Activated naive CD8-positive, alpha-beta T cell treated with anti-CD3 and anti-CD28 coated beads for 36 hours (primary cell): ENCODE results near the gene MAPT. TPM values are rescaled to one million over a fixed set of nuclear protein-coding genes. Genes with fewer than 3 reads are reported as not detected.

ENCODE experiments used
- DNase-seq: peaks from one replicate; pipeline ENCODE4 v3.0.0; 2021
- H3K27ac Mint-ChIP-seq: one replicate; pipeline ENCODE4 v1.8.0; 2022; ENCODE audit warnings: mild to moderate bottlenecking, moderate library complexity, mixed read lengths
- H3K27me3 Mint-ChIP-seq: one replicate; pipeline ENCODE4 v1.8.0; 2022; ENCODE audit warnings: mild to moderate bottlenecking, mixed read lengths
- H3K36me3 Mint-ChIP-seq: one replicate; pipeline ENCODE4 v1.8.0; 2021; ENCODE audit warnings: mild to moderate bottlenecking, mixed read lengths
- H3K4me1 Mint-ChIP-seq: one replicate; pipeline ENCODE4 v1.8.0; 2021; ENCODE audit warnings: mixed read lengths
- H3K4me3 Mint-ChIP-seq: one replicate; pipeline ENCODE4 v1.8.0; 2022; ENCODE audit warnings: mild to moderate bottlenecking, moderate library complexity, mixed read lengths
- H3K9me3 Mint-ChIP-seq: one replicate; pipeline ENCODE4 v1.8.0; 2022; ENCODE audit warnings: mixed read lengths
- total RNA-seq, 2 experiments: library from RNA; stranded (reverse); gene quantifications; one replicate each; pipeline ENCODE4 v1.2.3, GENCODE V29; 2021

MAPT gene
- total RNA-seq, 2 experiments from 2014 or later, result 0.68 to 0.88 TPM

- no peaks in the 10 kb centered on the region for H3K36me3 Mint-ChIP-seq
- no peaks in the 10 kb centered on the region for H3K9me3 Mint-ChIP-seq
- no peak overlapping the region for H3K4me3 Mint-ChIP-seq
- no peaks in the 10 kb centered on the region for H3K4me1 Mint-ChIP-seq
- H3K27me3 Mint-ChIP-seq, result peaks cover 3% of the 10 kb centered on the region
- no peak for DNase-seq
- H3K27ac Mint-ChIP-seq, result no peak overlapping the region
Measured at GRCh38 chr17:45983614-45984310, 89.4 kb downstream of the MAPT start.

GRCh38 chr17:45984368-45984767, 90.0 kb downstream of the MAPT start:
- Mint-ChIP-seq H3K9me3 (no peaks in the 10 kb centered on the region), H3K4me3 (no peak overlapping the region), H3K36me3 (no peaks in the 10 kb centered on the region), H3K4me1 (no peaks in the 10 kb centered on the region), H3K27ac (no peak overlapping the region), H3K27me3 (peaks cover 3% of the 10 kb centered on the region)
- no peak for DNase-seq

GRCh38 chr17:45985447-45985846, 91.1 kb downstream of the MAPT start:
- no peak overlapping the region for H3K27ac Mint-ChIP-seq
- no peaks in the 10 kb centered on the region for H3K9me3 Mint-ChIP-seq
- peaks cover 3% of the 10 kb centered on the region for H3K27me3 Mint-ChIP-seq
- H3K4me3 Mint-ChIP-seq, result no peak overlapping the region
- DNase-seq, result no peak
- no peaks in the 10 kb centered on the region for H3K4me1 Mint-ChIP-seq
- no peaks in the 10 kb centered on the region for H3K36me3 Mint-ChIP-seq

- no peaks in the 10 kb centered on the region for H3K36me3 Mint-ChIP-seq
- H3K4me3 Mint-ChIP-seq, result no peak overlapping the region
- H3K9me3 Mint-ChIP-seq, result no peaks in the 10 kb centered on the region
- H3K4me1 Mint-ChIP-seq, result no peaks in the 10 kb centered on the region
- H3K27me3 Mint-ChIP-seq, result peaks cover 3% of the 10 kb centered on the region
- H3K27ac Mint-ChIP-seq, result no peak overlapping the region
- no peak for DNase-seq
Measured at GRCh38 chr17:45986056-45986455, 91.7 kb downstream of the MAPT start.

- Mint-ChIP-seq H3K4me1 (no peaks in the 10 kb centered on the region), H3K9me3 (no peaks in the 10 kb centered on the region), H3K36me3 (no peaks in the 10 kb centered on the region), H3K4me3 (no peak overlapping the region), H3K27me3 (no peaks in the 10 kb centered on the region), H3K27ac (no peak overlapping the region)
- DNase-seq, result no peak
Measured at GRCh38 chr17:45987706-45988105, 93.4 kb downstream of the MAPT start.

GRCh38 chr17:45989759-45990158, 95.4 kb downstream of the MAPT start:
- no peaks in the 10 kb centered on the region for H3K36me3 Mint-ChIP-seq
- H3K4me1 Mint-ChIP-seq, result no peaks in the 10 kb centered on the region
- no peaks in the 10 kb centered on the region for H3K9me3 Mint-ChIP-seq

GRCh38 chr17:45990886-45991285, 96.5 kb downstream of the MAPT start:
- no peak for DNase-seq
- Mint-ChIP-seq H3K4me1 (no peaks in the 10 kb centered on the region), H3K27me3 (no peaks in the 10 kb centered on the region), H3K27ac (no peak overlapping the region), H3K4me3 (no peak overlapping the region), H3K36me3 (no peaks in the 10 kb centered on the region), H3K9me3 (no peaks in the 10 kb centered on the region)

More at GRCh38 chr17:45989759-45990158, 95.4 kb downstream of the MAPT start:
- Mint-ChIP-seq H3K27ac (no peak overlapping the region), H3K4me3 (no peak overlapping the region), H3K27me3 (no peaks in the 10 kb centered on the region)
- DNase-seq, result no peak

GRCh38 chr17:45991341-45991740, 97.0 kb downstream of the MAPT start:
- H3K36me3 Mint-ChIP-seq, result no peaks in the 10 kb centered on the region
- no peaks in the 10 kb centered on the region for H3K27me3 Mint-ChIP-seq
- H3K27ac Mint-ChIP-seq, result no peak overlapping the region
- no peaks in the 10 kb centered on the region for H3K9me3 Mint-ChIP-seq
- no peaks in the 10 kb centered on the region for H3K4me1 Mint-ChIP-seq
- no peak for DNase-seq
- no peak overlapping the region for H3K4me3 Mint-ChIP-seq

GRCh38 chr17:45992175-45992574, 97.8 kb downstream of the MAPT start:
- H3K27ac Mint-ChIP-seq, result no peak overlapping the region
- no peaks in the 10 kb centered on the region for H3K4me1 Mint-ChIP-seq

GRCh38 chr17:45992904-45993303, 98.5 kb downstream of the MAPT start:
- H3K27me3 Mint-ChIP-seq, result no peaks in the 10 kb centered on the region
- H3K36me3 Mint-ChIP-seq, result no peaks in the 10 kb centered on the region
- H3K9me3 Mint-ChIP-seq, result no peaks in the 10 kb centered on the region
- H3K27ac Mint-ChIP-seq, result no peak overlapping the region
- no peak overlapping the region for H3K4me3 Mint-ChIP-seq
- H3K4me1 Mint-ChIP-seq, result no peaks in the 10 kb centered on the region
- no peak for DNase-seq

More at GRCh38 chr17:45992175-45992574, 97.8 kb downstream of the MAPT start:
- Mint-ChIP-seq H3K36me3 (no peaks in the 10 kb centered on the region), H3K27me3 (no peaks in the 10 kb centered on the region), H3K4me3 (no peak overlapping the region), H3K9me3 (no peaks in the 10 kb centered on the region)
- no peak for DNase-seq

- Mint-ChIP-seq H3K36me3 (no peaks in the 10 kb centered on the region), H3K4me1 (no peaks in the 10 kb centered on the region), H3K27me3 (no peaks in the 10 kb centered on the region), H3K27ac (no peak overlapping the region), H3K4me3 (no peak overlapping the region), H3K9me3 (no peaks in the 10 kb centered on the region)
- no peak for DNase-seq
Measured at GRCh38 chr17:45993962-45994627, 99.7 kb downstream of the MAPT start.

- Mint-ChIP-seq H3K27ac (no peak overlapping the region), H3K4me3 (no peak overlapping the region), H3K27me3 (no peaks in the 10 kb centered on the region), H3K36me3 (no peaks in the 10 kb centered on the region), H3K4me1 (no peaks in the 10 kb centered on the region), H3K9me3 (no peaks in the 10 kb centered on the region)
- no peak for DNase-seq
Measured at GRCh38 chr17:45994987-45995386, 100.6 kb downstream of the MAPT start.

- Mint-ChIP-seq H3K9me3 (no peaks in the 10 kb centered on the region), H3K36me3 (no peaks in the 10 kb centered on the region), H3K27me3 (no peaks in the 10 kb centered on the region), H3K4me3 (no peak overlapping the region), H3K27ac (no peak overlapping the region), H3K4me1 (no peaks in the 10 kb centered on the region)
- no peak for DNase-seq
Measured at GRCh38 chr17:45995627-45996270, 101.4 kb downstream of the MAPT start.

GRCh38 chr17:45996282-45996937, 102.1 kb downstream of the MAPT start:
- H3K27ac Mint-ChIP-seq, result no peak overlapping the region
- no peaks in the 10 kb centered on the region for H3K27me3 Mint-ChIP-seq
- no peaks in the 10 kb centered on the region for H3K9me3 Mint-ChIP-seq
- H3K4me1 Mint-ChIP-seq, result no peaks in the 10 kb centered on the region
- no peak overlapping the region for H3K4me3 Mint-ChIP-seq
- no peak for DNase-seq
- H3K36me3 Mint-ChIP-seq, result no peaks in the 10 kb centered on the region

- H3K9me3 Mint-ChIP-seq, result no peaks in the 10 kb centered on the region
- H3K27me3 Mint-ChIP-seq, result no peaks in the 10 kb centered on the region
- H3K27ac Mint-ChIP-seq, result no peak overlapping the region
- no peaks in the 10 kb centered on the region for H3K36me3 Mint-ChIP-seq
- no peaks in the 10 kb centered on the region for H3K4me1 Mint-ChIP-seq
- no peak for DNase-seq
- no peak overlapping the region for H3K4me3 Mint-ChIP-seq
Measured at GRCh38 chr17:45997166-45997565, 102.8 kb downstream of the MAPT start.
